Left ventricle myocardium inferior (tissue), 1 donor: Measurements from ENCODE around the gene TSSC4. TPM values are rescaled to one million over a fixed set of nuclear protein-coding genes. Genes with fewer than 3 reads are reported as not detected.

Source experiments
- DNase-seq: peaks from one replicate; pipeline ENCODE4 v3.0.0-alpha.2; 2020
- H3K27ac ChIP-seq: fragments of 200-600 bp; replicated peaks from 2 replicates; pipeline ENCODE4 v1.8.0; 2021
- H3K27me3 ChIP-seq: fragments of 200-600 bp; 2 replicates; pipeline ENCODE4 v1.8.0; 2021; ENCODE audit warnings: low read depth
- H3K36me3 ChIP-seq: fragments of 200-600 bp; 2 replicates; pipeline ENCODE4 v1.8.0; 2021
- H3K4me1 ChIP-seq: fragments of 200-600 bp; 2 replicates; pipeline ENCODE4 v1.8.0; 2021
- H3K4me3 ChIP-seq: fragments of 200-600 bp; 2 replicates; pipeline ENCODE4 v1.8.0; 2021; ENCODE audit warnings: mild to moderate bottlenecking, moderate library complexity
- H3K9me3 ChIP-seq: fragments of 200-600 bp; replicated peaks from 2 replicates; pipeline ENCODE4 v1.8.0; 2021
- intact Hi-C: fragments of 100-400 bp; cut with micrococcal nuclease; formaldehyde crosslinking; loops from one replicate; pipeline ENCODE4 v1.11.0; 2022
- total RNA-seq: library from RNA; stranded (reverse); fragmentation: NEBNext Ultra II Directional; extraction: Animal tissue kit (Norgen Biotek cat#: 25700); gene quantifications from one replicate; pipeline ENCODE4 v1.2.1, GENCODE V29; 2021
- TF ChIP-seq, protein P1 (sequence below): fragments of 200-600 bp; IDR thresholded peaks from 2 replicates; pipeline ENCODE4 v1.8.0; 2021; ENCODE audit warnings: antibody characterized with exemption, mild to moderate bottlenecking, borderline replicate concordance
- donor health status: DM: no; HTN: yes; CAD: no; lungs with severe emphysema.

Gene TSSC4
- total RNA-seq, 1 donor from 2014 or later, result 31.7 TPM

DNA sequence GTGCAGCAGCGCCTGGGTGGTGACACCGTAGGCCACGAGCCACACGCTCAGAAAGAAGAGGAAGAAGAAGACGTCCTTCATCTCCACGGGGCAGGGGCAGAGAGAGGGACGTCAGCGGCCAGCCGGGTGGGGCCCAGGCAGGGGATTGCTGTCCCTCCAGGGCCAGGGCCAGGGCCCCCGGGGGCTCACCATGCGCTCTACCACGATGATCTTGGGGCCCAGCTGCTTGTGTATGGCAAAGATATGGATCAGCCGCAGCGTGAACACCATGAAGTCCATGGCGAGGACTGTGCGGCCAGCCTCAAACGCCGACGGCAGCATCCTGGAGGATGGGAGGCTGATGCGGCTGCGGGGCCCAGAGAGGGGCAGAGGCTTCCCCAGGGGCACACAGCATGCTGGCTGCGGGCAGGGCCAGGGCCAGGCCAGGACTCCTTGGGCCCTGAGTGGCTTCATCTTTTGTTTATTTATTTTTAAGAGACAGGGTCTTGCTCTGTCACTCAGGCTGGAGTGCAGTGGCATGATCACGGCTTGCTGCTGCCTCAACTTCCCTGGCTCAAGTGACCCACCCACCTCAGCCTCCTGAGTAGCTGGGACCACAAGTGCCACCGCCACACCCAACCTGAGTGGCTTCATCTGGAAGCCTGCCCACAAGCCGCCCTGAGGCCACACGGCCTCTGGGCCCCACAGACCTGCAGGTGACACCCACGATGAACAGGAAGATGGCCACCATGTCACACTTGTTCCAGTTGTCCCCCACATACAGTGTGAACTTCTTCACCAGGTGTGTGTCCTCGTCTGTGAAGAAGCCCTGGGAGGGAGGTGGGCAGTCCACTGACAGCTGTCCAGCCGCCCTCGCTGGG lies 11.1 kb downstream of the TSSC4 start:
- intact Hi-C loops, result loop anchor here (10.0 kb wide), 1 partner anchor 217 kb away; no protein-coding TSS in a partner anchor
- no peak overlapping the region for H3K27ac ChIP-seq
- H3K36me3 ChIP-seq, result no peaks in the 10 kb centered on the region
- TF ChIP-seq, protein P1, sequence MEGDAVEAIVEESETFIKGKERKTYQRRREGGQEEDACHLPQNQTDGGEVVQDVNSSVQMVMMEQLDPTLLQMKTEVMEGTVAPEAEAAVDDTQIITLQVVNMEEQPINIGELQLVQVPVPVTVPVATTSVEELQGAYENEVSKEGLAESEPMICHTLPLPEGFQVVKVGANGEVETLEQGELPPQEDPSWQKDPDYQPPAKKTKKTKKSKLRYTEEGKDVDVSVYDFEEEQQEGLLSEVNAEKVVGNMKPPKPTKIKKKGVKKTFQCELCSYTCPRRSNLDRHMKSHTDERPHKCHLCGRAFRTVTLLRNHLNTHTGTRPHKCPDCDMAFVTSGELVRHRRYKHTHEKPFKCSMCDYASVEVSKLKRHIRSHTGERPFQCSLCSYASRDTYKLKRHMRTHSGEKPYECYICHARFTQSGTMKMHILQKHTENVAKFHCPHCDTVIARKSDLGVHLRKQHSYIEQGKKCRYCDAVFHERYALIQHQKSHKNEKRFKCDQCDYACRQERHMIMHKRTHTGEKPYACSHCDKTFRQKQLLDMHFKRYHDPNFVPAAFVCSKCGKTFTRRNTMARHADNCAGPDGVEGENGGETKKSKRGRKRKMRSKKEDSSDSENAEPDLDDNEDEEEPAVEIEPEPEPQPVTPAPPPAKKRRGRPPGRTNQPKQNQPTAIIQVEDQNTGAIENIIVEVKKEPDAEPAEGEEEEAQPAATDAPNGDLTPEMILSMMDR, result no peak
- no peaks in the 10 kb centered on the region for H3K9me3 ChIP-seq
- no peak overlapping the region for H3K4me3 ChIP-seq
- no peaks in the 10 kb centered on the region for H3K4me1 ChIP-seq
- peaks cover 7% of the 10 kb centered on the region for H3K27me3 ChIP-seq
- DNase-seq, result no peak

GRCh38 chr11:2412323-2412722 lies 11.8 kb downstream of the TSSC4 start:
- no peak overlapping the region for H3K27ac ChIP-seq
- TF ChIP-seq, protein P1, result no peak
- DNase-seq, result no peak
- H3K27me3 ChIP-seq, result peaks cover 7% of the 10 kb centered on the region
- intact Hi-C loops, result loop anchor here (10.0 kb wide), 1 partner anchor 218 kb away; no protein-coding TSS in a partner anchor
- no peak overlapping the region for H3K4me3 ChIP-seq
- no peaks in the 10 kb centered on the region for H3K4me1 ChIP-seq
- H3K36me3 ChIP-seq, result no peaks in the 10 kb centered on the region
- no peaks in the 10 kb centered on the region for H3K9me3 ChIP-seq

DNA sequence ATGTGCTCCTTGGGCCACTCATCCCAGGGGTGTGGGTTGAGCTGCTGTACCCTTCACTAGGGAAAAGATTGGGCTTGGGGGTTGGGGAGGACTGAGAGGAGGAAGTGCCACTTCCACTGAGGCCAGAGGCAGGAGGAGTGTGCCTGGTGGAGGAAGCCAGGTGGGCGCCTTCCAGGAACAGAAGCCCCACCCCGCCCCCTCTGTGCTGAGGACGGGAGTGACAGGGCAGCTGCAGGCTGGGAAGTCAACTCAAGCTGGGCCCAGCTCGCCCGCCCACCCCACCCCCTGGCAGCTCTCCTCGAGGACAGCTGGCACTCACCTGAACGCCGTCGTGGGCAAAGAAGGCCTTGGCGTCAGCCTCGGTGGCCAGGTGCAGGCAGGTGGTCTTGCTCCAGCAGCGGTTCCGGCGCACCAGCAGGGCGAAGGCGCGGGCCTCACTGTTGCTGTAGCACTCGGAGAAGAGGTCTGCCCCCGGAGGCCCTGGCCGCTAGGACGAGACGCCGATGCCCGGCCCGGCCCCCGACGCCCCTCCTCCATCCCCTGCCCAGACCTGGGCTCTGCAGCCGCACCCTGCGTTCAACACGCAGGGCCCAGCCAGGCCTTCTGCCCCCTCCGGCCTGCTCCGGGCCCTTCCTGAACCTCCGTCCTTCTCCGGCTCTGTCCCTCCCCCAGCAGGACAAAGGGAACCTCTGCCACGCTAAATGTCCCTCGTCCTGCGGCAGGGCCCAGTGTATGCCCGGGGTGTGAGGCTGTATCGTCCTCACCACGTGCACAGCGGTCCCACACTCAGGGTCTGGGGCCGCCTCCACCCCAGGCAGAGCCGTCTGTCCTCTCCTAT lies 13.4 kb downstream of the TSSC4 start:
- TF ChIP-seq, protein P1, result no peak
- no peaks in the 10 kb centered on the region for H3K9me3 ChIP-seq
- intact Hi-C loops, result loop anchor here (10.0 kb wide), 1 partner anchor 219 kb away; no protein-coding TSS in a partner anchor
- H3K36me3 ChIP-seq, result no peaks in the 10 kb centered on the region
- DNase-seq, result no peak
- H3K27me3 ChIP-seq, result peaks cover 7% of the 10 kb centered on the region
- H3K4me1 ChIP-seq, result no peaks in the 10 kb centered on the region
- H3K27ac ChIP-seq, result no peak overlapping the region
- H3K4me3 ChIP-seq, result no peak overlapping the region

DNA sequence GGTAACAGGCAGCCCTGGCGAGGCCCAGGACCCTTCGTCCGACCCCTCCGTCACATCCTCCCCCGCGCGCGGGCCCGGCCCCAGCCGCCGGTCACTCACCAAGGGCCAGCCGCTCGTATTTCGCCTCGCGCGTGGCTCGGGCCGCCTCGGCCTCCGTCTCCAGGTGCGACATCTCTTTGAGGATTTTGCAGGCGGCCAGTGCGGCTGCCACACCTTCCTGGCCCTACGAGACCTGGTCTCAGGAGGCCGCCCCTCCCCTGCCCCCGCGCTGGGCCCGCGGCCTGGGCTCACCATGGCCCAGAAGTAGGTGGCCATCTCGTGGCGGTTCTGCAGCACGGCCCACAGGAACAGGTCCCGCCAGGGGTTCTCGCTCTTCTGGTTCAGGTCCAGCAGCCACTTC lies 14.1 kb downstream of the TSSC4 start:
- no peak for DNase-seq
- H3K9me3 ChIP-seq, result no peaks in the 10 kb centered on the region
- no peaks in the 10 kb centered on the region for H3K4me1 ChIP-seq
- H3K4me3 ChIP-seq, result no peak overlapping the region
- no peak overlapping the region for H3K27ac ChIP-seq
- peaks cover 7% of the 10 kb centered on the region for H3K27me3 ChIP-seq
- intact Hi-C loops, result loop anchor here (10.0 kb wide), 1 partner anchor 220 kb away; no protein-coding TSS in a partner anchor
- TF ChIP-seq, protein P1, result no peak
- H3K36me3 ChIP-seq, result no peaks in the 10 kb centered on the region

- DNase-seq, result no peak
- Histone ChIP-seq H3K4me3 (no peak overlapping the region), H3K4me1 (peaks cover 5% of the 10 kb centered on the region), H3K27ac (no peak overlapping the region), H3K27me3 (peaks cover 7% of the 10 kb centered on the region), H3K36me3 (no peaks in the 10 kb centered on the region), H3K9me3 (no peaks in the 10 kb centered on the region)
- intact Hi-C loops, result loop anchor here (10.0 kb wide), 1 partner anchor 220 kb away; no protein-coding TSS in a partner anchor
- TF ChIP-seq, protein P1, result no peak
These were observed 14.6 kb downstream of the TSSC4 start for GRCh38 chr11:2415171-2415570.
